Pancreas (tissue), 10 donors: Measurements from ENCODE around the gene PALLD. TPM values are rescaled to one million over a fixed set of nuclear protein-coding genes. Genes with fewer than 3 reads are reported as not detected.

ENCODE experiments used
- ATAC-seq, 4 donors: fragments of 200-7000 bp; cut with Tn5 transposase; one replicate each; pipeline versions ENCODE4 v1.8.0 to v1.9.1; 2020; ENCODE audit warnings: mild to moderate bottlenecking in 4 of 4, moderate library complexity in 4 of 4
- DNase-seq, 6 donors: peaks; one replicate each; pipeline ENCODE4 v3.0.0-alpha.2; 2020
- FAIRE-seq: peaks from 2 replicates; lab custom pipeline; 2012; peaks lifted over from hg19 to GRCh38; lab: Jason Lieb, UNC
- H3K27ac ChIP-seq, 4 donors: fragments of 200-600 bp; sonication (generic); 1 replicate in 3 of 4; 2 replicates in 1 of 4; pipeline versions ENCODE4 v1.5.0 to v1.8.0; 2020
- H3K27me3 ChIP-seq, 4 donors: fragments of 200-600 bp; one replicate each; pipeline ENCODE4 v1.8.0; 2021
- H3K36me3 ChIP-seq, 3 donors: fragments of 200-600 bp; sonication (generic) in 1 of 3; one replicate each; pipeline versions ENCODE4 v1.5.0 to v1.8.0; 2020 to 2021
- H3K4me1 ChIP-seq, 3 donors: fragments of 200-600 bp; one replicate each; pipeline ENCODE4 v1.8.0; 2021
- H3K4me3 ChIP-seq, 4 donors: fragments of 200-600 bp; sonication (generic) in 2 of 4; one replicate each; pipeline versions ENCODE4 v1.5.0 to v1.8.0; 2020 to 2021
- H3K9me3 ChIP-seq, 4 donors: fragments of 200-600 bp; one replicate each; pipeline ENCODE4 v1.8.0; 2021
- CTCF ChIP-seq, 4 donors: fragments of 200-600 bp; sonication (generic) in 3 of 4; IDR thresholded peaks; one replicate each; pipeline versions ENCODE4 v1.5.0 to v1.8.0; 2021; ENCODE audit warnings: antibody characterized with exemption in 4 of 4
- WGBS, 2 donors: extraction: QIAGEN DNeasy Blood & Tissue Kit; methylation state at CpG; one replicate each; pipeline ENCODE4 v1.1.7; 2013; 5-methylcytosine and 5-hydroxymethylcytosine counted together
- intact Hi-C, 3 donors: fragments of 100-400 bp; cut with DNase I; formaldehyde crosslinking; loops; one replicate each; pipeline versions ENCODE4 v1.11.1 to v1.14.2; 2022
- polyA plus RNA-seq, 2 donors: library from polyadenylated mRNA; stranded (reverse); fragments of 200-250 nt; gene quantifications; one replicate each; pipeline ENCODE4 v1.2.3, GENCODE V29; 2013
- total RNA-seq, 6 donors: library from RNA; stranded (reverse); fragmentation: NEBNext Ultra II Directional in 4 of 6; extraction: Animal tissue kit (Norgen Biotek cat#: 25700) in 4 of 6; gene quantifications; one replicate each; pipeline versions ENCODE4 v1.2.1 to v1.2.4, GENCODE V29; 2021 to 2023
- donor health status: healthy with polysubstance abuse.
- donor health status: DM: no; HTN: no; CAD: no; lungs with moderate emphysema.
- donor health status: DM: no; HTN: no; CAD: no.
- donor health status: control.
- donor health status: control.
- donor health status: Bipolar disorder and iron deficiency.
- donor health status: DM: yes; HTN: yes; CAD: no.
- donor health status: DM: no; HTN: no; CAD: no.
- donor health status: DM: no; HTN: no; CAD: no.
- donor health status: DM: yes; HTN: yes; CAD: no.

Gene PALLD
- total and polyA plus RNA-seq, 8 donors, result 4.4 to 44.2 (median 14.1) TPM

- DNase-seq (no peak), FAIRE-seq (no peak), ATAC-seq (no peak)
- peaks cover 0 to 3% (median 0%) of the 10 kb centered on the region in 3 donors for H3K4me1 ChIP-seq
- H3K4me3 ChIP-seq, result no peak overlapping the region
- no peaks in the 10 kb centered on the region for H3K36me3 ChIP-seq
- no peak overlapping the region for H3K27ac ChIP-seq
- intact Hi-C loops, result no loop called here
- WGBS, 2 donors, result 67 to 68% methylated on average over 3 of the region's 3 CpGs
- H3K27me3 ChIP-seq, result no peaks in the 10 kb centered on the region
- no peaks in the 10 kb centered on the region for H3K9me3 ChIP-seq
- TF ChIP-seq CTCF (IDR thresholded peaks at IDR 0.05), result no peak
Observed at GRCh38 chr4:168562041-168562571, 65.3 kb downstream of the PALLD start.

- no peak for ATAC-seq
- no peak overlapping the region for H3K4me3 ChIP-seq
- intact Hi-C loops, result no loop called here
- H3K9me3 ChIP-seq, result peaks cover 0 to 3% (median 0%) of the 10 kb centered on the region in 4 donors
- no peak for FAIRE-seq
- peaks cover 0 to 5% (median 0%) of the 10 kb centered on the region in 3 donors for H3K4me1 ChIP-seq
- TF ChIP-seq CTCF (IDR thresholded peaks at IDR 0.05), result no peak
- DNase-seq, result no peak
- H3K27me3 ChIP-seq, result no peaks in the 10 kb centered on the region
- WGBS, 2 donors, result 90 to 93% methylated on average over 3 of the region's 3 CpGs
- no peak overlapping the region for H3K27ac ChIP-seq
- H3K36me3 ChIP-seq, result no peaks in the 10 kb centered on the region
Observed at GRCh38 chr4:168564023-168564422, 67.2 kb downstream of the PALLD start.

- DNase-seq (no peak), FAIRE-seq (no peak), ATAC-seq (no peak)
- WGBS, 2 donors, result 43 to 64% methylated on average over 2 of the region's 2 CpGs
- Histone ChIP-seq H3K27me3 (no peaks in the 10 kb centered on the region), H3K9me3 (peaks cover 0 to 3% (median 0%) of the 10 kb centered on the region in 4 donors), H3K36me3 (no peaks in the 10 kb centered on the region), H3K4me1 (peaks cover 0 to 5% (median 0%) of the 10 kb centered on the region in 3 donors), H3K4me3 (no peak overlapping the region), H3K27ac (no peak overlapping the region)
- intact Hi-C loops, result loop anchor here in 1 of 3 donors (5.0 kb wide), 1 partner anchor 203 kb away; no protein-coding TSS in a partner anchor
- TF ChIP-seq CTCF (IDR thresholded peaks at IDR 0.05), result no peak
Observed at GRCh38 chr4:168565130-168565529, 68.3 kb downstream of the PALLD start.

- Histone ChIP-seq H3K4me1 (peaks cover 0 to 2% (median 0%) of the 10 kb centered on the region in 3 donors), H3K36me3 (no peaks in the 10 kb centered on the region), H3K27ac (no peak overlapping the region), H3K4me3 (no peak overlapping the region), H3K9me3 (peaks cover 0 to 3% (median 0%) of the 10 kb centered on the region in 4 donors), H3K27me3 (no peaks in the 10 kb centered on the region)
- ATAC-seq, result no peak
- FAIRE-seq, result no peak
- DNase-seq, result no peak
- intact Hi-C loops, result loop anchor here in 1 of 3 donors (5.0 kb wide), 1 partner anchor 204 kb away; no protein-coding TSS in a partner anchor
- no peak for TF ChIP-seq CTCF (IDR thresholded peaks at IDR 0.05)
Observed at GRCh38 chr4:168566726-168567125, 69.9 kb downstream of the PALLD start.
